NB4 (cell line): ENCODE measurements around the gene TRIM25.

Source experiments
- TF ChIP-seq, protein P1 (sequence below): IDR thresholded peaks from one replicate; pipeline ENCODE4 v1.5.1; 2012; ENCODE audit warnings: low read depth, low read length
- TF ChIP-seq, protein P2 (sequence below): IDR thresholded peaks from 2 replicates; pipeline ENCODE4 v1.6.1; 2011; ENCODE audit warnings: low read depth, low read length

DNA sequence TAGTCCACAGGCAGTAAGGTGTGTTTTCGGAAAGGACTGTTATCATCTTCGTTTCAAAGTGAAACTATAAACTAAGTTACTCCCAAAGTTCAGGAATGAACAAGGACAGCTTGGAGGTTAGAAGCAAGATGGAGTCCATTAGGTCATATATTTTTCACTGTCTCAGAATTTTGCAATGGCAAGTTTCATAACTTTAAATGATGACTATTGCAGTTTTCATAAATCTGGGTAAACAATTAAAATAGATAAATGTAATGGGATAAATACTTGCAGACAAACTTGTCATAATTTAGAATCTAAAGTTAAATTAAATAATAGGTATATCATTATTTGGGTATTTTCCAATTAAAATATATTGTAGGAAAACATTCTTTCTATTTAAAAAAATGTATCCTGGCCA is 14.7 kb upstream of the TRIM25 start:
- TF ChIP-seq, protein P1, sequence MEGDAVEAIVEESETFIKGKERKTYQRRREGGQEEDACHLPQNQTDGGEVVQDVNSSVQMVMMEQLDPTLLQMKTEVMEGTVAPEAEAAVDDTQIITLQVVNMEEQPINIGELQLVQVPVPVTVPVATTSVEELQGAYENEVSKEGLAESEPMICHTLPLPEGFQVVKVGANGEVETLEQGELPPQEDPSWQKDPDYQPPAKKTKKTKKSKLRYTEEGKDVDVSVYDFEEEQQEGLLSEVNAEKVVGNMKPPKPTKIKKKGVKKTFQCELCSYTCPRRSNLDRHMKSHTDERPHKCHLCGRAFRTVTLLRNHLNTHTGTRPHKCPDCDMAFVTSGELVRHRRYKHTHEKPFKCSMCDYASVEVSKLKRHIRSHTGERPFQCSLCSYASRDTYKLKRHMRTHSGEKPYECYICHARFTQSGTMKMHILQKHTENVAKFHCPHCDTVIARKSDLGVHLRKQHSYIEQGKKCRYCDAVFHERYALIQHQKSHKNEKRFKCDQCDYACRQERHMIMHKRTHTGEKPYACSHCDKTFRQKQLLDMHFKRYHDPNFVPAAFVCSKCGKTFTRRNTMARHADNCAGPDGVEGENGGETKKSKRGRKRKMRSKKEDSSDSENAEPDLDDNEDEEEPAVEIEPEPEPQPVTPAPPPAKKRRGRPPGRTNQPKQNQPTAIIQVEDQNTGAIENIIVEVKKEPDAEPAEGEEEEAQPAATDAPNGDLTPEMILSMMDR, result no peak
- TF ChIP-seq, protein P2, sequence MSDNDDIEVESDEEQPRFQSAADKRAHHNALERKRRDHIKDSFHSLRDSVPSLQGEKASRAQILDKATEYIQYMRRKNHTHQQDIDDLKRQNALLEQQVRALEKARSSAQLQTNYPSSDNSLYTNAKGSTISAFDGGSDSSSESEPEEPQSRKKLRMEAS, result no peak
